Astrocyte (in vitro differentiated cells and primary cell): Measurements from ENCODE around the gene ADAP1. TPM values are rescaled to one million over a fixed set of nuclear protein-coding genes. Genes with fewer than 3 reads are reported as not detected.
A peak's percentile ranks its signal among the peaks of the same experiment; 100 is the strongest.

Source experiments
- DNase-seq: peaks from one replicate; pipeline ENCODE4 v3.0.0-alpha.2; 2010; ENCODE audit warnings: low read depth
- FAIRE-seq: peaks from 2 replicates; lab custom pipeline; 2011; peaks lifted over from hg19 to GRCh38; lab: Jason Lieb, UNC
- H2AFZ ChIP-seq: 2 replicates; pipeline ENCODE4 v1.6.0; 2012; ENCODE audit warnings: low read depth, low read length, inconsistent platforms
- H3K27ac ChIP-seq: 2 replicates; pipeline ENCODE4 v1.5.1; 2011; ENCODE audit warnings: low read depth, low read length, inconsistent platforms
- H3K27me3 ChIP-seq: 2 replicates; pipeline ENCODE4 v1.6.0; 2011; ENCODE audit warnings: low read length, inconsistent platforms; ENCODE audit not compliant: insufficient read depth
- H3K36me3 ChIP-seq: 2 replicates; pipeline ENCODE4 v1.5.1; 2011; ENCODE audit warnings: low read length, inconsistent platforms; ENCODE audit not compliant: insufficient read depth
- H3K4me1 ChIP-seq: 2 replicates; pipeline ENCODE4 v1.5.1; 2011; ENCODE audit warnings: low read length, inconsistent platforms; ENCODE audit not compliant: insufficient read depth
- H3K4me2 ChIP-seq: 2 replicates; pipeline ENCODE4 v1.6.0; 2012; ENCODE audit warnings: low read length, inconsistent platforms
- H3K4me3 ChIP-seq: 2 replicates; pipeline ENCODE4 v1.5.1; 2011; ENCODE audit warnings: low read depth, mild to moderate bottlenecking, low read length, inconsistent platforms; ENCODE audit not compliant: insufficient read depth
- H3K79me2 ChIP-seq: 2 replicates; pipeline ENCODE4 v1.6.0; 2012; ENCODE audit warnings: mild to moderate bottlenecking, low read length, inconsistent platforms; ENCODE audit not compliant: insufficient read depth
- H3K9ac ChIP-seq: 2 replicates; pipeline ENCODE4 v1.6.0; 2012; ENCODE audit warnings: mild to moderate bottlenecking, low read length, inconsistent platforms
- H3K9me3 ChIP-seq: 2 replicates; pipeline ENCODE4 v1.5.1; 2012; ENCODE audit warnings: low read depth, mild to moderate bottlenecking, low read length, inconsistent platforms; ENCODE audit not compliant: insufficient read depth
- H4K20me1 ChIP-seq: 2 replicates; pipeline ENCODE4 v1.6.0; 2012; ENCODE audit warnings: low read length, inconsistent platforms; ENCODE audit not compliant: insufficient read depth
- H3K27ac Mint-ChIP-seq: one replicate; pipeline ENCODE4 v1.8.0; 2021; ENCODE audit warnings: mild to moderate bottlenecking, mixed read lengths; ENCODE audit not compliant: unreplicated experiment
- H3K27me3 Mint-ChIP-seq: one replicate; pipeline ENCODE4 v1.8.0; 2021; ENCODE audit warnings: low read depth, mixed read lengths; ENCODE audit not compliant: unreplicated experiment
- H3K36me3 Mint-ChIP-seq: one replicate; pipeline ENCODE4 v1.8.0; 2021; ENCODE audit warnings: low read depth, mixed read lengths; ENCODE audit not compliant: unreplicated experiment
- H3K4me1 Mint-ChIP-seq: one replicate; pipeline ENCODE4 v1.8.0; 2021; ENCODE audit warnings: low read depth, mixed read lengths; ENCODE audit not compliant: unreplicated experiment
- H3K4me3 Mint-ChIP-seq: one replicate; pipeline ENCODE4 v1.8.0; 2021; ENCODE audit warnings: mild to moderate bottlenecking, moderate library complexity, mixed read lengths; ENCODE audit not compliant: unreplicated experiment
- H3K9me3 Mint-ChIP-seq: one replicate; pipeline ENCODE4 v1.8.0; 2021; ENCODE audit warnings: mild to moderate bottlenecking, mixed read lengths; ENCODE audit not compliant: unreplicated experiment
- EZH2 ChIP-seq: IDR thresholded peaks from 2 replicates; pipeline ENCODE4 v1.6.1; 2012; ENCODE audit warnings: mild to moderate bottlenecking, low read length, inconsistent platforms; ENCODE audit not compliant: insufficient read depth
- total RNA-seq: library from RNA; stranded (reverse); gene quantifications from 2 replicates; pipeline ENCODE4 v1.2.1, GENCODE V29; 2021
- TF ChIP-seq, protein P1 (sequence below): IDR thresholded peaks from 2 replicates; pipeline ENCODE4 v1.5.1; 2011; ENCODE audit warnings: low read depth, mild to moderate bottlenecking, inconsistent platforms, low read length, moderate library complexity; ENCODE audit not compliant: insufficient read depth

ADAP1 gene
- total RNA-seq, 1 donor from 2014 or later, result 4.8 TPM

DNA sequence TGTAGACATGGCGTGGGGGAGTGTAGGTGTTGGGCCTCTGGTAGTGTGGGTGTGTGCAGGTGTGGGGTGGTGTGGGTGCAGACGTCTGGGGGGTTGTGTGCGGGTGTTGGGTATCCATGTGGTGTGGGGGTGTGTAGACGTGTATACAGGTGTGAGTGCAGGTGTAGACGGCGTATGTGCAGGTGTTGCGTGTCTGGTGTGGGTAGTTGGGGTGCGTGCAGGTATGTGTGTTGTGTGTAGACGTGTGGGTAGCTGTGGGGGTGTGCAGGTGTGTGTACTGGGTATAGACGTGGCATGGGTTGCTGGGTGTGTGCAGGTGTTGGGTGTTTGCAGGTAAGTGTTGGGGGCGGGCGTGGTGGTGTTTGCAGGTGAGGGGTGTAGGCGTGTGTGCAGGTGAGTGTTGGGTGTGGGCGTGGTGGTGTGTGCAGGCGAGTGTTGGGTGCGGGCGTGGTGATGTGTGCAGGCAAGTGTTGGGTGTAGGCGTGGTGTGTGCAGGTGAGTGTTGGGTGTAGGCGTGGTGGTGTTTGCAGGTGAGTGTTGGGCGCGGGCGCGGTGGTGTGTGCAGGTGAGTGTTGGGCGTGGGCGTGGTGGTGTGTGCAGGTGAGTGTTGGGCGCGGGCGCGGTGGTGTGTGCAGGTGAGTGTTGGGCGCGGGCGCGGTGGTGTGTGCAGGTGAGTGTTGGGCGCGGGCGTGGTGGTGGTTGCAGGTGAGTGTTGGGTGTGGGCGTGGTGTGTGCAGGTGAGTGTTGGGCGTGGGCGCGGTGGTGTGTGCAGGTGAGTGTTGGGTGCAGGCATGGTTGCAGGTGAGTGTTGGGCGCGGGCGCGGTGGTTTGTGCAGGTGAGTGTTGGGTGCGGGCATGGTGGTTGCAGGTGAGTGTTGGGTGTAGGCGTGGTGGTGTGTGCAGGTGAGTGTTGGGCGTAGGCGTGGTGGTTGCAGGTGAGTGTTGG, 61.6 kb downstream of the ADAP1 start:
- peaks cover 13% of the 10 kb centered on the region for H3K36me3 Mint-ChIP-seq
- Histone ChIP-seq H3K4me3 (no peak overlapping the region), H3K36me3 (no peaks in the 10 kb centered on the region), H3K27me3 (no peaks in the 10 kb centered on the region), H3K79me2 (peaks cover 7% of the 10 kb centered on the region), H3K4me1 (no peaks in the 10 kb centered on the region), H3K27ac (no peak overlapping the region), H3K4me2 (no peak overlapping the region), H3K9ac (no peak overlapping the region), H2AFZ (no peak overlapping the region), H4K20me1 (peaks cover 28% of the 10 kb centered on the region), H3K9me3 (no peaks in the 10 kb centered on the region)
- no peaks in the 10 kb centered on the region for H3K4me1 Mint-ChIP-seq
- DNase-seq, result no peak
- no peak overlapping the region for H3K4me3 Mint-ChIP-seq
- peak overlapping the region; percentile 26 for H3K27ac Mint-ChIP-seq
- TF ChIP-seq, protein P1, sequence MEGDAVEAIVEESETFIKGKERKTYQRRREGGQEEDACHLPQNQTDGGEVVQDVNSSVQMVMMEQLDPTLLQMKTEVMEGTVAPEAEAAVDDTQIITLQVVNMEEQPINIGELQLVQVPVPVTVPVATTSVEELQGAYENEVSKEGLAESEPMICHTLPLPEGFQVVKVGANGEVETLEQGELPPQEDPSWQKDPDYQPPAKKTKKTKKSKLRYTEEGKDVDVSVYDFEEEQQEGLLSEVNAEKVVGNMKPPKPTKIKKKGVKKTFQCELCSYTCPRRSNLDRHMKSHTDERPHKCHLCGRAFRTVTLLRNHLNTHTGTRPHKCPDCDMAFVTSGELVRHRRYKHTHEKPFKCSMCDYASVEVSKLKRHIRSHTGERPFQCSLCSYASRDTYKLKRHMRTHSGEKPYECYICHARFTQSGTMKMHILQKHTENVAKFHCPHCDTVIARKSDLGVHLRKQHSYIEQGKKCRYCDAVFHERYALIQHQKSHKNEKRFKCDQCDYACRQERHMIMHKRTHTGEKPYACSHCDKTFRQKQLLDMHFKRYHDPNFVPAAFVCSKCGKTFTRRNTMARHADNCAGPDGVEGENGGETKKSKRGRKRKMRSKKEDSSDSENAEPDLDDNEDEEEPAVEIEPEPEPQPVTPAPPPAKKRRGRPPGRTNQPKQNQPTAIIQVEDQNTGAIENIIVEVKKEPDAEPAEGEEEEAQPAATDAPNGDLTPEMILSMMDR, result no peak
- no peak for TF ChIP-seq EZH2
- no peaks in the 10 kb centered on the region for H3K27me3 Mint-ChIP-seq
- FAIRE-seq, result no peak
- H3K9me3 Mint-ChIP-seq, result no peaks in the 10 kb centered on the region

DNA sequence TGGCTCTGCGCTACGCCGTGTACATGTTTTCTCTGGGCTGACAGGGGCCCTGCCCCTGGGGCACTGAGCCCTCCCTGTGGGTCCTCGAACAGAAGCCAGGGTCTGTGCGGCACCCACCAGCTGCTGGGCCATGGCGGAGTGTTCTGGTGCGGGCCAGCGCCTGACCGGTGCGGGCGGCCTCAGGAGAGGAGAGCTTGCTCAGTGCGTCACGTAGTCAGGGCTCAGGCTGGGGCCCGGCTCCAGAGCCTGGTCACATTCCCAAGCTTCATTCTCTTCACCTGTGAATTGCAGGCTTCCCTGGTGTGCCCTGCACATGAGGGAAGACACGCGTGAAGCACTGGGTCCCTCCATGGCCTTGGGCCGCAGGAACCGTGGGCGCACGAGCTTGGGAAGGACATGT, 62.7 kb downstream of the ADAP1 start:
- Mint-ChIP-seq H3K36me3 (peaks cover 16% of the 10 kb centered on the region), H3K4me1 (no peaks in the 10 kb centered on the region)

More for the DNA sequence above, 62.7 kb downstream of the ADAP1 start:
- Mint-ChIP-seq H3K27me3 (no peaks in the 10 kb centered on the region), H3K27ac (no peak overlapping the region), H3K4me3 (no peak overlapping the region), H3K9me3 (no peaks in the 10 kb centered on the region)
- H3K79me2 ChIP-seq, result peaks cover 17% of the 10 kb centered on the region
- H3K9me3 ChIP-seq, result no peaks in the 10 kb centered on the region
- no peak overlapping the region for H3K9ac ChIP-seq
- no peak overlapping the region for H3K27ac ChIP-seq
- no peak overlapping the region for H2AFZ ChIP-seq
- no peaks in the 10 kb centered on the region for H3K27me3 ChIP-seq
- no peak for TF ChIP-seq EZH2
- TF ChIP-seq, protein P1, result no peak
- H4K20me1 ChIP-seq, result peaks cover 39% of the 10 kb centered on the region
- H3K36me3 ChIP-seq, result no peaks in the 10 kb centered on the region
- no peak for FAIRE-seq
- no peak overlapping the region for H3K4me2 ChIP-seq
- DNase-seq, result no peak
- no peaks in the 10 kb centered on the region for H3K4me1 ChIP-seq
- H3K4me3 ChIP-seq, result no peak overlapping the region
